Karpas-422 (cell line): Measurements from ENCODE around the gene SLC43A3. TPM values are rescaled to one million over a fixed set of nuclear protein-coding genes. Genes with fewer than 3 reads are reported as not detected.

Source experiments
- DNase-seq: peaks from one replicate; pipeline ENCODE4 v3.0.0-alpha.2; 2015
- H2AFZ ChIP-seq: fragments of 200-600 bp; sonication (generic); 2 replicates; pipeline ENCODE4 v1.6.1; 2014; ENCODE audit warnings: antibody characterized with exemption, low read length, mixed read lengths
- H3K27ac ChIP-seq: fragments of 200-600 bp; sonication (generic); 2 replicates; pipeline ENCODE4 v1.5.1; 2014; ENCODE audit warnings: mild to moderate bottlenecking, low read length, moderate library complexity
- H3K27me3 ChIP-seq: fragments of 200-600 bp; sonication (generic); 2 replicates; pipeline ENCODE4 v1.6.1; 2014; ENCODE audit warnings: low read length, mixed read lengths
- H3K36me3 ChIP-seq: fragments of 200-600 bp; sonication (generic); 2 replicates; pipeline ENCODE4 v1.6.1; 2014; ENCODE audit warnings: low read length, mixed read lengths; ENCODE audit not compliant: insufficient read depth
- H3K4me1 ChIP-seq: fragments of 200-600 bp; sonication (generic); 2 replicates; pipeline ENCODE4 v1.6.1; 2014; ENCODE audit warnings: mild to moderate bottlenecking, low read length, mixed read lengths
- H3K4me2 ChIP-seq: fragments of 200-600 bp; sonication (generic); 2 replicates; pipeline ENCODE4 v1.6.1; 2014; ENCODE audit warnings: low read length, low read depth, mild to moderate bottlenecking; ENCODE audit not compliant: poor library complexity, severe bottlenecking
- H3K4me3 ChIP-seq: fragments of 200-600 bp; sonication (generic); 2 replicates; pipeline ENCODE4 v1.5.1; 2014; ENCODE audit warnings: mild to moderate bottlenecking, antibody characterized with exemption, low read length, mixed read lengths
- H3K79me2 ChIP-seq: fragments of 200-600 bp; sonication (generic); 2 replicates; pipeline ENCODE4 v1.6.1; 2014; ENCODE audit warnings: mild to moderate bottlenecking, low read length, mixed read lengths
- H3K9ac ChIP-seq: fragments of 200-600 bp; sonication (generic); 2 replicates; pipeline ENCODE4 v1.6.0; 2014; ENCODE audit warnings: low read length
- H3K9me2 ChIP-seq: fragments of 200-600 bp; sonication (generic), shearing (Covaris generic); replicated peaks from 2 replicates; pipeline ENCODE4 v1.6.0; 2014; ENCODE audit warnings: mild to moderate bottlenecking, low read length, moderate library complexity; ENCODE audit not compliant: insufficient read depth
- H3K9me3 ChIP-seq: fragments of 300-700, 200-600 bp; sonication (generic); 2 replicates; pipeline ENCODE4 v1.6.1; 2014; ENCODE audit warnings: low read length, mixed read lengths
- H4K20me1 ChIP-seq: fragments of 200-600 bp; sonication (generic); 2 replicates; pipeline ENCODE4 v1.6.1; 2014; ENCODE audit warnings: mild to moderate bottlenecking, antibody characterized with exemption, low read length, low read depth; ENCODE audit not compliant: insufficient read depth
- total RNA-seq: library from RNA; depleted of rRNA; stranded (reverse); fragments of >200 nt; shearing (Covaris generic); gene quantifications from 2 replicates; pipeline ENCODE4 v1.2.3, GENCODE V29; 2014; ENCODE audit warnings: low replicate concordance

The SLC43A3 gene
- total RNA-seq, 1 experiment from 2014 or later = 69.3 TPM

DNA sequence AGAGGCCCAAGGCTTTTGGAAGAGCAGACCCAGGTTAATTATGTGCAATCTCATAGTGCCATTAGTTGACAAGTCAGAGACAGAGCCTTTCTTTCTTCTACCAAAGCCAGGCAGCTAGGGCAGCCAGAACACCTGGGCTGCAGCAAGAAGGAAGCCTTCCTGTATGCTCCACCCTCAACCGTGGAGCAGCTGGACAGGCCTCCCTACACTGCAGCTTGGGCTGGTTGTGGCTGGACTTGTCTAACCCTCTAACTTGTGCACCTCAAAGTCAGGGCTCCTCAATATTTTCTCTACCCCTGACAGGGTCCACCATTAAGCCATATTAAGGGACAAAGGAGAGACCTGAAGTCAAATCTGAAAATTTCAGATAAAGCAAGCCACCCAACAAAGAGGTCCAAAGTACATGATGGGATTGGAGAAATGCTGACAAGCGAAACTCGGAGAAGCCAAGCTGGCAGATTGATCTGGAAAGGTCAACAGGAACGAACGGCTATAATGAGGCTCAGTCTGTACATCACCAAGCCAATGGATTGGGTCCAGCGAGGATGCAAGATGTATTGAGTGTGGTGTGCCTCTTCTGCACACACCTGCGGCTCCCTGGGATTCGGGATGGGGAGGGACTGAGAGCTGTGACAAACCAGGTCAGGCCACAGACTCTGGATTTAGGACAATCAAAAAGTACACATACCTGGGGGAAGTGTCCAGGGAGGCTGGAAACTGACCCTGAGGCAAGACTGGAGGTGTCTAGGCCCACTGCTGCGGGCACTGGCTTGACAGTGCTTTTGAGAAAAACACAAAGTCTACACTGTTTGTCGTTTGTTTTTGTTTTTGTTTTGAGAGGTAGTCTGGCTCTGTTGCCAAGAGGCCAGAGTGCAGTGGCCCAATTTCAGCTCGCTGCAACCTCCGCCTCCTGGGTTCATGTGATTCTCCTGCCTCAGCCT lies 11.7 kb upstream of the SLC43A3 start:
- H3K27me3 ChIP-seq = no peaks in the 10 kb centered on the region
- H3K4me3 ChIP-seq = no peak overlapping the region
- no peaks in the 10 kb centered on the region for H3K36me3 ChIP-seq
- no peak overlapping the region for H3K4me2 ChIP-seq
- no peak overlapping the region for H2AFZ ChIP-seq
- DNase-seq = no peak
- H3K9me3 ChIP-seq = no peaks in the 10 kb centered on the region
- no peaks in the 10 kb centered on the region for H4K20me1 ChIP-seq
- H3K9ac ChIP-seq = no peak overlapping the region
- H3K4me1 ChIP-seq = no peaks in the 10 kb centered on the region
- no peak overlapping the region for H3K27ac ChIP-seq
- H3K9me2 ChIP-seq = no peaks in the 10 kb centered on the region
- no peaks in the 10 kb centered on the region for H3K79me2 ChIP-seq

DNA sequence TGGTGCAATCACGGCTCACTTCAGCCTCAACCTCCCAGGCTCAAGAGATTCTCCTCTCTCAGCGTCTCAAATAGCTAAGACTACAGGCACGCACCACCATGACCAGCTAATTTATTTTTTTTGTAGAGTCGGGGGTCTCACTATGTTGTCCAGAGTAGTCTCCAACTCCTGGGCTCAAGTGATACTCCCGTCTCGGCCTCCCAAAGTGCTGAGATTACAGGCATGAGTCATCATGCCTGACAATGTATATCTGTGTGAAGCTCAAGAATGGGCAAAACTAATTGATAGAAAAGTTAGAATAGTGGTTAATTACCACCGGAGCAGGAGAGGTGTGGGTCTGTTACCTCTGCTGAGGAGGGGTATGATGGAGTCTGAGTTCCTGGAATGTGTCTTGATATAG lies 9.1 kb upstream of the SLC43A3 start:
- Histone ChIP-seq H3K4me2 (no peak overlapping the region), H4K20me1 (no peaks in the 10 kb centered on the region), H3K4me1 (no peaks in the 10 kb centered on the region), H3K9ac (no peak overlapping the region), H3K9me3 (no peaks in the 10 kb centered on the region), H3K4me3 (no peak overlapping the region), H2AFZ (no peak overlapping the region), H3K27ac (no peak overlapping the region), H3K36me3 (no peaks in the 10 kb centered on the region), H3K79me2 (no peaks in the 10 kb centered on the region), H3K9me2 (no peaks in the 10 kb centered on the region), H3K27me3 (no peaks in the 10 kb centered on the region)
- no peak for DNase-seq

GRCh38 chr11:57434640-57435546 lies 8.0 kb upstream of the SLC43A3 start:
- Histone ChIP-seq H3K4me2 (no peak overlapping the region), H3K4me1 (no peaks in the 10 kb centered on the region), H4K20me1 (no peaks in the 10 kb centered on the region), H3K27me3 (no peaks in the 10 kb centered on the region), H3K9me3 (no peaks in the 10 kb centered on the region), H3K9me2 (no peaks in the 10 kb centered on the region), H3K79me2 (no peaks in the 10 kb centered on the region), H3K27ac (no peak overlapping the region), H3K4me3 (no peak overlapping the region), H2AFZ (no peak overlapping the region), H3K9ac (no peak overlapping the region), H3K36me3 (no peaks in the 10 kb centered on the region)
- no peak for DNase-seq

DNA sequence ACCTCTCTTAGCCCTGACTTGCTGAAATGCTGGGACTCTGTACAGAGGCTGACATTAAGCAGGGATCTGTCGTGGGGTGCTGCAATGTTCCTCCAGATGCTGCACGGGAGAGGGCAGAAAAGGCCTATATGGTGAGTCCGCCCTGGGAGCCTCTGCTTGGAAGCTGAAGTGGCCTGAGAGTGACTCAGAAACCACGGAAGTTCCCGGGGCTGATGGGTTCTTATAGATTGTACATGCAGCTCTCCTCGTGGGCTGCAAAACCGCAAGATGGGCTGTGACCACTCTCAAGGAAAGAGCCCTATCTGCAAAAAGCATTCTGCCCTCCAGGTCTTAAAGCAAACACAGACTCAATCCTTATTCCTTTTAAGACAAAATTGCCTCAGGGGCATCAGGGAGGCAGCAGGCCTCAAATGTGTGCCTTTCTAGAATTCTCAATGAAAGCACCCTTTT lies 5.8 kb upstream of the SLC43A3 start:
- Histone ChIP-seq H3K4me1 (peaks cover 1% of the 10 kb centered on the region), H3K4me3 (no peak overlapping the region), H3K9me3 (no peaks in the 10 kb centered on the region), H2AFZ (no peak overlapping the region), H3K79me2 (no peaks in the 10 kb centered on the region), H3K27ac (no peak overlapping the region), H3K4me2 (no peak overlapping the region), H3K27me3 (no peaks in the 10 kb centered on the region), H3K9me2 (no peaks in the 10 kb centered on the region), H3K9ac (no peak overlapping the region), H4K20me1 (no peaks in the 10 kb centered on the region), H3K36me3 (no peaks in the 10 kb centered on the region)
- DNase-seq = no peak

GRCh38 chr11:57432149-57432561 lies 5.2 kb upstream of the SLC43A3 start:
- H3K9ac ChIP-seq = no peak overlapping the region
- no peak overlapping the region for H3K4me2 ChIP-seq
- no peaks in the 10 kb centered on the region for H4K20me1 ChIP-seq
- no peaks in the 10 kb centered on the region for H3K79me2 ChIP-seq
- no peaks in the 10 kb centered on the region for H3K9me2 ChIP-seq
- DNase-seq = no peak
- no peak overlapping the region for H3K4me3 ChIP-seq
- no peaks in the 10 kb centered on the region for H3K36me3 ChIP-seq
- H3K27ac ChIP-seq = no peak overlapping the region
- no peaks in the 10 kb centered on the region for H3K27me3 ChIP-seq
- peaks cover 7% of the 10 kb centered on the region for H3K4me1 ChIP-seq
- H3K9me3 ChIP-seq = no peaks in the 10 kb centered on the region
- H2AFZ ChIP-seq = no peak overlapping the region

DNA sequence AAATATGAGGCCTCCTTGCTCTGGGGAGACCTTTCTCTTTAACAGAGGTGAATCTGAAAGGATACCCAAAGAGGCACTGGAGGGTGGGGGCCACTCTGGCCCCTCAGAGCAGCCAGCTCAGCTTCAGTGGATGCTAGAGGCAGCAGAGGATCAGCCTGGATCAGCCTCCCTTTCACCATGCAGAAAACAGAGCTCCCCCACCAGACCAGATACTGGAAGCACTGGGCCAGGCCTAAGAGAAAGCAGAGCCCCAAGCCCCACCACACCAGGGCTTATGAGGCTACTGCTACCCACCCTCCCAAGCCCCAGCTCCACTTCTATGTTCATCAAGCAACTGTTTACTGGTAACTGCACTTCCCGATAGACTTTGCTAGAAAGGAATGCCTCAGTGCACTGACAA lies 4.0 kb upstream of the SLC43A3 start:
- H3K9ac ChIP-seq = no peak overlapping the region
- no peak overlapping the region for H3K27ac ChIP-seq
- no peak overlapping the region for H3K4me2 ChIP-seq
- H4K20me1 ChIP-seq = no peaks in the 10 kb centered on the region
- no peak overlapping the region for H3K4me3 ChIP-seq
- H3K79me2 ChIP-seq = peaks cover 9% of the 10 kb centered on the region
- no peaks in the 10 kb centered on the region for H3K9me3 ChIP-seq
- H3K36me3 ChIP-seq = no peaks in the 10 kb centered on the region
- peaks cover 12% of the 10 kb centered on the region for H3K4me1 ChIP-seq
- H3K27me3 ChIP-seq = no peaks in the 10 kb centered on the region
- DNase-seq = peak; percentile 52
- H2AFZ ChIP-seq = no peak overlapping the region
- H3K9me2 ChIP-seq = no peaks in the 10 kb centered on the region

GRCh38 chr11:57429946-57430345 lies 3.0 kb upstream of the SLC43A3 start:
- Histone ChIP-seq H3K4me3 (no peak overlapping the region), H3K9me2 (no peaks in the 10 kb centered on the region), H3K9ac (no peak overlapping the region), H4K20me1 (no peaks in the 10 kb centered on the region), H3K79me2 (peaks cover 19% of the 10 kb centered on the region), H3K9me3 (no peaks in the 10 kb centered on the region), H3K36me3 (0 out of 2 replicates have a peak, but pooled peaks cover 8% of the 10 kb centered on the region), H3K27me3 (no peaks in the 10 kb centered on the region), H2AFZ (no peak overlapping the region), H3K27ac (no peak overlapping the region), H3K4me1 (peaks cover 22% of the 10 kb centered on the region), H3K4me2 (no peak overlapping the region)
- no peak for DNase-seq

- no peak overlapping the region for H3K9ac ChIP-seq
- no peaks in the 10 kb centered on the region for H4K20me1 ChIP-seq
- no peak overlapping the region for H2AFZ ChIP-seq
- H3K9me3 ChIP-seq = no peaks in the 10 kb centered on the region
- H3K27ac ChIP-seq = no peak overlapping the region
- no peaks in the 10 kb centered on the region for H3K27me3 ChIP-seq
- peaks cover 32% of the 10 kb centered on the region for H3K79me2 ChIP-seq
- DNase-seq = no peak
- H3K4me3 ChIP-seq = no peak overlapping the region
- peaks cover 32% of the 10 kb centered on the region for H3K4me1 ChIP-seq
- H3K4me2 ChIP-seq = no peak overlapping the region
- H3K36me3 ChIP-seq = peaks cover 21% of the 10 kb centered on the region
- H3K9me2 ChIP-seq = no peaks in the 10 kb centered on the region
These were observed 1.7 kb upstream of the SLC43A3 start for GRCh38 chr11:57428643-57429042.
